GM12864 (cell line): ENCODE data around the gene PON1.

Experiments used
- DNase-seq: peaks from one replicate; pipeline ENCODE4 v3.0.0-alpha.2; 2011; ENCODE audit warnings: low read depth
- H3K4me3 ChIP-seq: 2 replicates; pipeline ENCODE4 v1.5.1; 2011; ENCODE audit warnings: mild to moderate bottlenecking, low read depth, low read length, control low read depth
- TF ChIP-seq, protein P1 (sequence below): IDR thresholded peaks from 2 replicates; pipeline ENCODE4 v1.5.1; 2011; ENCODE audit warnings: low read depth, mild to moderate bottlenecking, moderate library complexity, low read length, control low read depth, inconsistent platforms; ENCODE audit errors: missing control alignments

PON1 gene

DNA sequence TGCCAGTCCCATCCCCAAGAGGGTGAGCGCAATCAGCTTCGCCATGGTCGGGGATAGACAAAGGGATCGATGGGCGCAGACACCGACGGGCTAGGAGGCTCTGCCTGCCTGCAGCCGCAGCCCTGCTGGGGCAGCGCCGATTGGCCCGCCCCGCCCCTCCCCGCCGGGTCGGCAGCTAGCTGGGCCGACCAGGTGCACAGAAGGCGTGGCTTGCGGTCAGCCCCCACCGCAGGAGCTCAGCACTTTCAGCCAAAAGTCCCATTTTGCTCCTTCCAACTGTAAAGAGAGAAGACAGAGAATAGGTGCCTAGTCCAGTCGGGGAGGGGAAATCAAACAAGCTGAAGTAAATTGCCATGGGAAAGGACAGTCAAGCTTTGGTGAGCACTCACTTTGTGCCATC is at the start of gene PON1:
Gene PON1, minus strand, starts transcription at position 102 of the 400 bp plus-strand sequence. Its CDS starts 57 bp downstream, at position 45.
- DNase-seq, result no peak
- TF ChIP-seq, protein P1, sequence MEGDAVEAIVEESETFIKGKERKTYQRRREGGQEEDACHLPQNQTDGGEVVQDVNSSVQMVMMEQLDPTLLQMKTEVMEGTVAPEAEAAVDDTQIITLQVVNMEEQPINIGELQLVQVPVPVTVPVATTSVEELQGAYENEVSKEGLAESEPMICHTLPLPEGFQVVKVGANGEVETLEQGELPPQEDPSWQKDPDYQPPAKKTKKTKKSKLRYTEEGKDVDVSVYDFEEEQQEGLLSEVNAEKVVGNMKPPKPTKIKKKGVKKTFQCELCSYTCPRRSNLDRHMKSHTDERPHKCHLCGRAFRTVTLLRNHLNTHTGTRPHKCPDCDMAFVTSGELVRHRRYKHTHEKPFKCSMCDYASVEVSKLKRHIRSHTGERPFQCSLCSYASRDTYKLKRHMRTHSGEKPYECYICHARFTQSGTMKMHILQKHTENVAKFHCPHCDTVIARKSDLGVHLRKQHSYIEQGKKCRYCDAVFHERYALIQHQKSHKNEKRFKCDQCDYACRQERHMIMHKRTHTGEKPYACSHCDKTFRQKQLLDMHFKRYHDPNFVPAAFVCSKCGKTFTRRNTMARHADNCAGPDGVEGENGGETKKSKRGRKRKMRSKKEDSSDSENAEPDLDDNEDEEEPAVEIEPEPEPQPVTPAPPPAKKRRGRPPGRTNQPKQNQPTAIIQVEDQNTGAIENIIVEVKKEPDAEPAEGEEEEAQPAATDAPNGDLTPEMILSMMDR, result no peak

DNA sequence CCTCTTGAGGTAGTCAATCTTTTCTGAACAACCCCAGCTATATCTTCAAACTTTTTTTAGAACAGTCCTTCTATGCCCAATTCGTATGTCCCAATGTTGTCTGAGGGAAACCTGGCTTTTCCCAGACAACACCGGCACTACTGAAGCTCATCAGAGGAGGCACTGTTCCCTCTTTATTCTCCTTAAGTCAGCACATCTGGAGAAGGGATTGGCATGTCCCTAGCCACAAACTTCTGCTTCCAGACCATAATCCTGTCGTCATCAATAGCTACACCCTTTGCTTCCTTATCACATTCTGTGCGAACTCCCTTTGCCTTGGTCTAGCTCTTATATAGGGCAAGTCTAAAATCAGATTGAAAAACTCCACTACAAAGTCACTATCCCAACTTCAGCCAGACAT is 49.0 kb upstream of the PON1 start:
- DNase-seq, result no peak
- H3K4me3 ChIP-seq, result no peak overlapping the region
- TF ChIP-seq, protein P1, result no peak

More for the DNA sequence above, at the start of gene PON1:
- H3K4me3 ChIP-seq, result no peak within 1 kb of the TSS

DNA sequence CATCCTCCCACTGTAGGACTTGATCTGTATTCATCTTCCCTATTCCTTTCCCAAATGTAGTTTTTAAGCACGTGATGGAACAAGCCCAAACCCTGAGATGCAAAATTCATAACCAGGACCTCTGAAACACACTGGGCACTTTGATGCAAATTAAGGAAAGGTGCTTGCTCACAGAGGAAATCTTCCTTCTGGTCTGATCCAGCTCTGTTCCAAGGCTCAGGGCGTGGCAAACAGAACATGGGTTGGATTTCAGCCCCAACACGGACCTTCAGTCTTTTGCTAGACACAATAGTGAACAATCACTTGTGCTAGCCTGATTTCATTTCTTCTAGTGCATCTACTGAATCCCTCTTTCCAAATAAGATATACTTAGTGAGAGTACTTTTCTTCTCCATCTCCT is 43.9 kb upstream of the PON1 start:
- TF ChIP-seq, protein P1, result no peak
- DNase-seq, result no peak
- no peak overlapping the region for H3K4me3 ChIP-seq

DNA sequence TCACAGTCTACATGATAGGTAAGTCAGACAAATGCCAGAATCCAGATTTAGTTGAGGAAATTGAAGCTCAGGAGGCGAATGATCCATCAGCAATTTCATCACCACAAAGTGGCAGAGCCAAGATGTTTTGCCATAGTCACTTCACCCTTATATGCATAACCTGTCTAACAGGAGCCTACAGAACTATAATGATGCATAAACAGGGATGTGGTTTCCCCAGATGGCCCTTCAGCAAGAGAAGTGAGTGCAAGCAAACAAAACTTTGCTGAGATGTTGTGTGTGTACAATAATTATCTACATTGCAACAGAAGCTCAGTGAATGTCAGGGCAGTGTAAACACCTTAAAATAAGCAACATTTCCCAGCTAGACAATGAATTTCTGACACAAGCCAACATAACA is 43.3 kb upstream of the PON1 start:
- DNase-seq, result no peak
- TF ChIP-seq, protein P1, result no peak
- H3K4me3 ChIP-seq, result no peak overlapping the region

DNA sequence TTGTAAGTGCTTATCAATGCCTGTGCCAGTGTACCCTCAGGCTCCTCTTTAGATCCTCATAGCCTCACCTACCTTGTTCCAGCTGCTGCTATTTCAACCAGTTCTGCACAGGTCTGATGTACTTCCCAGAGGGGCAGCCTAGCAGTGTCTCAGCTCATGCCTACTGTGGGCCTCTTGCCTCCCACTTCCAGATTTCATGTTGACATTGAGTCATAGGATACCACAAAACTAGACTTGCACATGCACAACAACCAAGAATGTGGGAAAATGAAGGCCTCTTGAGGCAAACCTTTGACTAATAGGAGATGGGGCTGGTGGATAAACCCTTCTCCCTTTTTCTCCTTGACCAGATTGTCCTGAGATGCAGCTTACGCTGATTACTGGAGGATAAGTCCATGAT is 40.8 kb upstream of the PON1 start:
- TF ChIP-seq, protein P1, result no peak
- H3K4me3 ChIP-seq, result no peak overlapping the region
- DNase-seq, result no peak

DNA sequence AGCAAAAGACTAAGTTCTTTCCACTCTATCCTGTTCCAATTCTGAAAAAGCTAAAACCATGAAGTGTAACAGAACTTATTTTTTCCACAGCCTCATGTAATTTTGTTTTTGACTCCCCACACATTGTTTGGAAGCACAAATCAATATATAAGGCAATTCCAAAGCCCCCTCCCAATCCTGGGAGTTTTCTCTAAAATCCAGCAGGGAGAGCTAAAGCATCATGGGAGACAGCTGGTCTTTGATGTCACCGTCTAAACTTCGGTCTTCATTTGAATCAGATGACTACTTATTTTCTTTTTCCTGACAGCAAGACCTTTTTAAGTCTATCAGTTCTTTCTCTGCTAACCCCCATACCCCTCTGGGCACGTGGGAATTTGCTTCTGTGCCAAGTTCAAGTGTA is 33.3 kb upstream of the PON1 start:
- TF ChIP-seq, protein P1, result no peak
- H3K4me3 ChIP-seq, result no peak overlapping the region
- no peak for DNase-seq

DNA sequence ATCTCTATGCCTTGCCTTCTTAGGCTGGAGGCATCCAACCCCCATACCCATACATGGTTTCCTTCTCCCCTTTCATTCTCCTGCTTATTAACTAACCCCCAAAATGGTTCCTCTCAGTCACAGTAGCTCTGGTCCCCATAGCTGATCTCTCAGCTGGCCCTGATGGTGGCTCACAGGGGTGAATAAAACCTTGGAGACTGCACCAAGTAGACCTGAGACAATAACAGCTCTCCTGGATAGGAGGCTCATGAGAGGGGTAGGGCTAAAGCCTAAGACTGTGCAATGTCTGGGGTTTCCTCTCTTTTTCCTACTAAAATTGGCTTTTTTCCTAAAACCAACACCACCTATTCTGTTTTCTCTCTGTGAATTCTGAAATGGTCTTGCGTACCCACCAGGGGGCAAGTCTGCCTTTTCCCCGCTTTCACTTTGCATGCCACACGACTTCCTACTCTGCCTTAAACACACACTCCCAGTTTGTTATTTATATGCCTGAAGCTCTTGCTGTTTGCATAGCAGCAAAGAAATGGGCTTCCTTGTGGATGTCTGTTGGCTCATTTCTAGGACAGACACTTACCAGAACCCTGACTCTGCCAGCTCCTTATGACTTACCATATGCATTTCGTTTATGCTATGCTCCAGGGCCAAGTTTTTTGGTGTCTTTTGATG is 18.4 kb upstream of the PON1 start:
- TF ChIP-seq, protein P1, result no peak
- H3K4me3 ChIP-seq, result no peak overlapping the region
- no peak for DNase-seq
